GM19240 (cell line): ENCODE measurements around the gene SEC14L5.
A peak's percentile ranks its signal among the peaks of the same experiment; 100 is the strongest.

Experiments
- DNase-seq: peaks from one replicate; pipeline ENCODE4 v3.0.0; 2011; ENCODE audit warnings: low spot score; ENCODE audit not compliant: insufficient read length

SEC14L5 gene

DNA sequence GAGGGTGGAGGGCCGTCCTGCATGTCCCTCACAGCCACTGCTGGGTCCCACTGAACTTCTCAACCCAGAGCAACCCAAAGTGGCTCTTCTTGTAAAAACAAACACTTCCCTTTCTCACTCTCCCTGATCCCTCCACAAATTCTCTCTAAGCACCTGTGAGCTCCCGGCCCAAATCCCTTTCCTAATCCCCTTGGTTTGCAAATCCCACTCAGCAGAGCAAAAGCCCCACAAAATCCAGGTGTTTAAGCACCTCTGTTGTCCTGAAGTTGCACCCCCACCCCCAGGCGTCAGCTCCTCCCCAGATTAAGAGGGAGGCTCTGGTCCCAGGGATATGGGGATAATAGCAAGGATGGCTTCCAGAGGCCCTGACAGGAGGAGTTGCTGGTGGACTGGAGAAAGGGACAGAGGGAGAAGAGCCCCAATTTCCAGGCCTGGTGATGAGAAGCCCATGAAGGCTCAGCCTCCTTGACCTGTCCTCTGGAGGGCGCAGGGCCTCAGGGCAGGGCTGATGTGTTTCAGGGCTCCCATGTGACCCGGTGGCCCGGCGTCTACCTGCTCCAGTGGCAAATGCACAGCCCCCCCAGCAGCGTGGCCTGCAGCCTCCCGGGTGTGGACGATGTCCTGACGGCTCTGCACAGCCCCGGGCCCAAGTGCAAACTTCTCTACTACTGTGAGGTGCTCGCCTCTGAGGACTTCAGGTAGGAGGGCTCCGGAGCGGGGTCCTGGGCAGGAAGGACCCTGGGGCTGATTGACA, 52.6 kb downstream of the SEC14L5 start:
- DNase-seq, result no peak

DNA sequence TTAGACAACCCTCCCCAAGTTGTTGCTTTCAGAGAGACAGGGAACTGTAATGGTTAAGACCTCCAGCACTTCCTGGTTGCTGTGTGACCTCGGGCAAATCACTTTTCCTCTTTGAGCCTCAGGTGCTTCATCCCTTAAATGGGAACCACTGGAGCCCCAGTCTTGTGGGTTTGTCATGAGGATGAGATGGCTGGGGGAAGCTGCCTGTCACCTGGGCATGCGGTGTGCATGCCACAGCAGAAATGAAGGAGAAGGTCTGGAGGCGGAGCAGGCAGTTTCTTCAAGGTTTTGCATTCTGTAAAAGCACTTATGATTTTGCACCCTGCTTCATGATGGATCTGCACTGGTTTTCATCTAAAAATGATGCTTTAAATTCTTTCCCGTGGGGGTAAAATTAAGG, 53.5 kb downstream of the SEC14L5 start:
- no peak for DNase-seq

DNA sequence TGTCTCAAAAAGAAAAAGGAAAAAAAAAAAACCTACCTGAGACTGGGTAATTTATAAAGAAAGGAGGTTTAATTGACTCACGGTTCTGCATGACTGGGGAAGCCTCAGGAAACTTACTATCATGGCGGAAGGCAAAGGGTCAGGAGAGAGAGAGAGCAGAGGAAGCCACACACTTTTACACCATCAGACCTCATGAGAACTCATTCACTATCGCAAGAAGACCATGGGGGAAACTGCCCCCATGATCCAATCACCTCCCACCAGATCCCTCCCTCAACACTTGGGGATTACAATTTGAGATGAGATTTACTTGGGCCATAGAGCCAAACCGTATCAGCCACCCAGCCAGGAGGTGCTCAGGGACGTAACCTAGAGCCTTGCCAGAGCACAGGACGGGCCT, 54.8 kb downstream of the SEC14L5 start:
- DNase-seq, result no peak

DNA sequence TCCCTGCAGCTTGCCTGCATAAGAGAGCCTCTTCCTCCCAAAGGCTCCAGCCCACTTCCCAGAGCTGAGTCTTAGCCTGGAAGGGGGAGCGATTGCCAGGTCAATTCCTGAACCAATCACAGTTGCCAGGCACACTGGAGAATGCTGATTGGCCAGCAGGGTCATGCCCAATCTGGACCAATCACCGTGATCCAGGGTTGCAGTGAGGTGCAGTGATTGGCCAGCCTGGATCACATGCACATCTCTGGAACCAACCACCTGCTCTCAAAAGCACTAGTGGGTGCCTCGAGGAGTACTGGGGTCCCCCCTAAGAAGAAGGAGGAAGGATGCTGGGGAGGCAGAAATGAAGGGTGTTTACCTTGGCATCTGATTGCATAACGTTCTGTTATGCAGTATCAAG, 57.2 kb downstream of the SEC14L5 start:
- no peak for DNase-seq

DNA sequence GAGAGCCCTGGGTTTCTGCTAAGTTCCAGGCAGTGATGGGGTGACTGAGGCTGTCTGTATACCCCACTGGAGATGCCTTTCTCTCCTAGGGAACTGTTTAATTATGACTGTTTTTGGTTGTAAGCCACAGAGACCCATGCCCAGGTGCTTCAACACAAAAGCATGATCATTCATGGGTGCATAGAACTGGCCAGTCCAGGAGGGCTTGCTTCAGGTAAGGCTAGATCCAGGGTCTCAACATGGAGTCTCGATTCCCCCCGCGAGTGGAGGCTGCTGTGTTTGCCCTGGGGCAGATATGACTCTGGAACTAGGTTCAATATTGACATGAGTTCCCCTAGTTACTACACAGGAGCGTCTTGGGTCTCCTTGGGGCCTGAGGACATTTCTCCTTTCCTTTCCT, 57.8 kb downstream of the SEC14L5 start:
- DNase-seq, result no peak

DNA sequence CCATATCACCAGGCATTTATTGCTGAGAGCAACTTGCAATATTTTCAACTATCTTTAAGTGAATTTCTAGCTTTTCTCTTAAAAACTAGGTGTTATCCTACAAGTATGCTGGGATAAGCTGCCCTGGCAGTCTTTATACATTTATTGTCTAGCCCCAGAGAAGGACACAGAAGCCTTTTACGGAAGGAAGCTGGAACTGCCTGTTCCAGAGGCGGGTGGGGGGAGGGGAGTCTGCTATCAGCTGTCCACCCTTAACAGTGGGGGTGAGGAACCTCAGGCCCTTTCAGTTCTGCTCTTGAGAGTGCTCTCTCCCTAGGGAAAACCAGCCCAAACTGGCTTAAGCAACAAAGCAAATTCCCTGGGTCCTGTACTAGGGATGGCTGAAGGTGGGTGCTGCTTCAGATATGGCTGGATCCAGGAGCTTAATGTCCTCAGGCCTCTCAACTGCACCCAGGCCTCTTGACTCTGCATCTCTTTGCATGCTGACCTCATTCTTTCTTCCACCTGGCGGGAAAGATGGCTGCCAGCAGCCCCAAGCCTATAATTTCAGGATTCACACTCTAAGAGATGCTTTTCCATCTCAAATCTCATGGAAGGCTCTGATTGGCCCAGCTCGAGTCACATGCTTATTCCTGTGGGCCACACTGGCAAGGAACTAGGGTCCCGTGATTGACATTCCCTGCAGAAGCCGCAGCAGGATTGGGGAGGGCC, 59.0 kb downstream of the SEC14L5 start:
- DNase-seq, result no peak

DNA sequence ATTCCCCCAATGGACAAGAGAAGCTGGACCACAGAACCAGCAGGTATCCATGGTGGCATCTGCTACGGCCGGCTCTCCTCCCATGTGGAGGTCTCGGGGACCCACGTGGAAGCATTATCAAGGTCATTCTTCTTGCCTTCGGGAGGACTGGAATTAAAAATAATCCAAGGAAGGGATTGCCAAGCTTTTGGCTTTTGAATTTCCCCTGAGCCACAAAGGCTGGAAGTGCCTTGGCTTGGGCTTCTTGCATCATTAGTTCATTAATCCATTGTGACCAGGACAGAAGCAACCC, 59.5 kb downstream of the SEC14L5 start:
- no peak for DNase-seq

DNA sequence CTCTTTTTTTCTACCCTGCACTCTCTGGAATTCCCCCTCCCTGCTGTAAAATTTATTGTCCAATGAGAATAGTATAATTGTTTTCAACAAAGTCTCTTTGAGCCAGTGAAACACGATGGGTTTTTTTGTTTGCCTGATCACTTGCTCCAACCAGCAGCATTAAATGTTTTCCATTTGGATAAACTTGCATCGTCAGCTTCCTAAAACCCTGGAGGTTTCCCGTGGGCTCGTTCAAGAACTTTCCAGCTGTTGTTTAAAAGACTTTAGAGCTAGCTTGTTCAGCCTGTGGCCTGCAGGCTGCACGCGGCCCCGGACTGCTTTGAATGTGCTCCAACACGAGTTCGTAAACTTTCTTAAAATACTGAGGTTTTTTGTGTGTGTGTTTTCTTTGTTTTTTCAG, 60.7 kb downstream of the SEC14L5 start:
- DNase-seq, result no peak

DNA sequence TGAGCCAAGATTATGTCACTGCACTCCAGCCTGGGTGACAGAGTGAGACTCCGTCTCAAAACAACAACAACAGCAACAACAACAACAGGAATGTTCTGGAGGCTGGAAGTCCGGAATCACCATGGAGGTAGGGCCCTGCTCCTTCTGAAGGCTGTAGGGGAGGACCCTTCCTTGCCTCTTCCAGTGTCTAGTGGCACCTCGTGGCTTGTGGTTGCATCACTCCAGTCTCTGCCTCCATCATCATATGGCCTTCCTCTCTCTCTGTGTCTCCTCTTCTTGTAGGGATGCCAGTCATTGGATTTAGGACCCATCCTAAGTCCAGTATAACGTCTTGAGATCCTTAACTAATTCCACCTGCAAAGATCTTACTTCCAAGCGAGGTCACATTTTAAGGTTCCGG, 61.6 kb downstream of the SEC14L5 start:
- DNase-seq, result no peak

DNA sequence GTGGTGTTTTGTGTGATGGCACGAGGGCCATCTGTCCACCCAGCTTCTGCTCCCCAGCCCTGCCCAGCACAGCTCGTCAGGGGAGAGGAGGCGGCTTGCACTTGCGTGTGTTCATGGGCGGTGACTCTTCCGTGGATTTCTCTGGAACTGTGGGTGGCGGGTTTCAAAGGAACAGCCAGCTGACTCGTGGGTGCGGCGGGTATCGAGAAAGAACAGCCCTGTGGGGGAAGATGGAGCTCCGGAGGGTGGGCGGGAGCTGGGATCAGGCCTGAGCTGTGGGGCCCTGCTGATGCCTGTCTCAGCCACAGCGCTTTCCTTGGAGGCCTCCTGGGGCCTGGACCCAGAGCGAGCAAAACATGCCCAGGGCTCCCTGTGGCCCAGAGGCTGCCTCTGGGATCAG, 62.4 kb downstream of the SEC14L5 start:
- no peak for DNase-seq

DNA sequence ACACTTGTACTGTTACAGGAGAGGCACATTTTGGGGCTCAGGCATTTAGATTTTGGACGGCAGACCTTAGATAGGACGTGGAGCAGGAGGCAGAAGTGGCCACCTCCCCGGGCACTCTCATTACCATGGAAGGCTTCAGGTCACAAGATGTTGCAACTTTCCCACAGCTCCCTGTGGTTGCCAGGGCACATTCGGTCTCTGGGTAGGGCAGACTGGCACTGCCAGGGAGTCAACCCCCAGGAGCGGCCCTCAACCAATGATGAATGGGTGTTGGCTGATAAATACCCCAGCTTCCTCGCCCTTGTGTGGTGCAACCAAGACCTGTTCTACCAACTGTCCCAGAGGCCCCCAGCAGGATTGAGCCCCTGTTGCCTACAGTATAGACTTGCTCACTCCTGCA, 64.4 kb downstream of the SEC14L5 start:
- no peak for DNase-seq

DNA sequence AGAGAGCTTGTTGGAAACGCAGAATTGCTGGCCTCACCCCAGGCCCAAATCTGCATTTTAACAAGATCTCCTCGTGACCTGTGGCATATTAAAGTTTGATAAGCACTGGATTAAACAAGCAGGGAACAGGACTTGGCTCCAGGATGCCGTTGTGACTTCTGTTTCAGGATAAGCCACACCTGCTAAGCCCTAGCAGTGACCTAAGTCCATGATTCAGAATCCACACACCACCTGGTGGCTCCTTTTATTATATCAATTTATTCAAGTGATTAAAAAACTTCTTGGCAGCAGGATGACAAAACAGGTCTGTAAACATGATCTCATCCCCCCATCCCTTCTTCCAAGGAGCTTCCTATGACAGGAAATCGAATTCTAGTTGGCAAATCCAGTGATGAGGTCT, 66.5 kb downstream of the SEC14L5 start:
- DNase-seq, result no peak

DNA sequence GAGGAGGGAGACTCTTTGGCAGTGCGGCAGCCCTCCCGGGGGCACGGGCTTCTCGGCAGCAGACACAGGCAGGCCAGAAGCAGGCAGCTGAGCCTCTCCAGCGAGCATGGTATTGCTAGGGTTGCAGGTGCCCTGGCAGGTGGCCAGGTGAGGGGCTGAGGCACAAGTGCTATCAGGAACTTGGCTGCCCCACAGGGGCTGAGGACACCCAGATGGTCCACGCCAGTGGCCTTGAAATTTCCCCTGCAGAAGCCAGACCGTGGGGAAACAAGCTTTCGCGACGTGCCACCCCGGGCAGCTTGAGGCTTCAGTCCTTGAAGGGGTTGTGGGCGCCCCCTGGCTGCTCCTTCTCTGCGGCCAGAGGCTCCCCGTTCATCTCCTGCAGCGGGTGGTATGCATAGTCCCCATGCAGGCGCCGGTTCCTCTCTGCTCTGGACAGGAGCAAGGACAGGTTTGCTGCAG, 67.1 kb downstream of the SEC14L5 start:
- no peak for DNase-seq

DNA sequence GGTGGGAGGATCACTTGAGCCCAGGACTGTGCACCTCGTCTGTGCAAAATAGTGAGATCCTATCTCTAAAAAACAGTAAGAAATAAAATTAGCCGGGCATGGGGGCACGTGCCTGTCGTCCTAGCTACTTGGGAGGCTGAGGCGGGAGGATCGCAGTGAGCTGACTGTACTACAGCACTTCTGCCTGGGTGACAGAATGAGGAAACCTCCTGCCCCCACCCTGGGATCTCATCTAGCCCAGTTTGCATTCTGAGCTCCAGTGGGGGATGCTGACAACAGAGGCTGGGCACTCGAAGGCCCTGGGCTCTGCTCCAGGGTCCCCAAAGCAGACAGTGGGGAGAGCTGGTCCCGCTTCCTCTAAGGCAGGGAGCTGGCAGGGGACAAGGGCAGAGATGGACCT, 68.5 kb downstream of the SEC14L5 start:
- no peak for DNase-seq

DNA sequence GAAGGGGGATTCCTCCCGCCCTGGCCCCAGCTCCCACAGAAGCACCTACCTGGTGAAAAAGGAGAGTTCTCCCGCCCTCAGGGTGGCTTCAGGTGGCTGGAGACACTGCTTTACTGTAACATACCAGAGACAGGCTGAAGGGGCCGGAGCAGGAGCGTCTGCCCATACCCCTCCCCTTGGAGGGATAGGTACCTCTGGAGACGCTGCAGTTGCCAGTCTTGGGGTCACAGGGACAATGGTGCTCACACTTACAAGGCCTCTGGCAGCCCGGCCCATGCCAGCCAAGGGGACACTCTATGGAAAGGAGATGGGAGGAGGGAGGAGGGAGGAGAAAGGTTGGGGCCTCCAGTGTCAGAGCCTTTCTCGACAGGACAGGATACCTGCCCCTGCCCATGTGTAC, 69.0 kb downstream of the SEC14L5 start:
- DNase-seq, result no peak

DNA sequence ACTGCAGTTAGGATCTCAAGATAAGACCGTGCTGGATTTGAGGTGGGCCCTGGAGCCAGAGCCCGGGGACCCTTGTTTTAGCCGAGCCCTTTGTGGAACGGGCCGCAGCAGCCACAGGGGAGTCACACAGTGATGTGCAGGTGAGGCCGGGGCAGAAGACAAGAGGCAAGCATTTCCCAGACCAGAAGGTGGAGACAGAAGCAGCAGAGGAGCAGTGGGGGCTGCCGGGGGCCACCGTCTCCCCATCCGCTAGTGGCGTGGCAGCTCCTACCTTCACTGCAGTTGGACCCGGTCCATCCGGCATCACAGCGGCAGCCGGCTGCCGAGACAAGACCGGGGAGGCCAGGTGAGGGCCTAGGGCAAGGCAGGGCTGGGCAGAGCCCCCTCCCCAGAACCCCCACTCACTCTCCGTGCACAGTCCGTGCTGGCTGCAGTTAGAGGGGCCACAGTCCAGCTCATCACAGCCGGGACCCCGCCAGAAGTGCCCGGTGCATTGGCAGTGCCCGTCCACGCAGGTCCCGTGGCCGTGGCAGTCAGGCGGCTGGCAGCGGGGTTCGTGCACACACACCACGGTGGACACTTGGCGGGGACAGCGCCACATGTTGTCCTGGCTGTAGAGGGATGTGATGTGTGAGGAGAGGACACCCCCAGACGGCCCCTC, 69.6 kb downstream of the SEC14L5 start:
- DNase-seq, result no peak

DNA sequence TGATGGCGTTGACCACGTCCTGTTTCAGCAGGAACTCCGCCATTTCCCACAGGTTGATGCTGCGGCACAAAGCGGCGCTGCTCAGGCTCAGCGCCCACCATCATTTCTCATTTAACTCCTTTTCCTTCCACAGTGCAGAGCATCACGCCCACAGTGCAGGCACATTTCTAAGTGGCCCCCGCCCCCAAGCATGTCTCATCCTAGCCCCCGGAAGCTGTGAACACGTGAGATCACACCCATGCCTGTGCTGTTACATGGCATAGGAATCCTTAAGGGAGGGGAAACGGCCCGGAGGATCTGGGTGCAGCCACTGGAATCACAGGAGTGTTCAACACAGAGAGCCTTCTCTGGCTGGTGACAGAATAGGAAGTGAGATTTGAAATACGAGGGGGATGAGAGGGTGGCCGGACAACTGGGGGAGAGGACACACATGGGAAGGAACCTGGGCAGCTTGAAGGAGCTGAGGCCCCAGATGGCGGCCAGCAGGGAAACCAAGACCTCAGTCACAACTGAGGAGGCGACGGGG, 70.9 kb downstream of the SEC14L5 start:
- DNase-seq, result no peak

DNA sequence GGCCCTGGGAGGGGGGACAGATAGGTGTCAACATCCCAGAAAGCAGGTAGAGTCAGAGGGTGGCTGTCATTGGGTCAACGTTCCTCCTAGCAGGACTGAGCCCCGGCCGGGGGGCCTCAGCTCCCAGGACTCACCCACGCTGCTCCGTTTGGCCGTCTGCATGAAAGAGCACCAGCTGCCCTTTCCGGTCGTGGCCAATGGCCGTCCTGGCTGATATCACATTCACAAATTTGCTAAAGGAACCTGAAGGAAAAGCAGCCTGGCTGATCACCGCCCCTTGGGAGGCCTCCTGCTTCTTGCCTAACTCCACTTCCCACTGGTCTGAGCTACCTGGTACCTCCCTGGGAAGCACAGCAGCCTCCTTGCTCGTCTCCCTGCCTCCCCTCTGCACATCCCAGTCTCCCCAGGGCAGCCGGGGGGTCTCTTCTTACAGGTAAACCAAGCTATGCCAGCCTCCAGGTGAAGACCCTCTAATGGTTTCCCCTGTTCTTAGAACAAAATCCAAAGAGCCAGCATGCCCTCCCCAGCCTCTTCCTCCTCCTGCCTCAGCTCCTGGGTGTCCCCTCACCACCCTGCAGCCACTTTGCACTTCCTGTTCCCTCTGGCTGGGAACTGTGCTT, 72.2 kb downstream of the SEC14L5 start:
- DNase-seq, result no peak

DNA sequence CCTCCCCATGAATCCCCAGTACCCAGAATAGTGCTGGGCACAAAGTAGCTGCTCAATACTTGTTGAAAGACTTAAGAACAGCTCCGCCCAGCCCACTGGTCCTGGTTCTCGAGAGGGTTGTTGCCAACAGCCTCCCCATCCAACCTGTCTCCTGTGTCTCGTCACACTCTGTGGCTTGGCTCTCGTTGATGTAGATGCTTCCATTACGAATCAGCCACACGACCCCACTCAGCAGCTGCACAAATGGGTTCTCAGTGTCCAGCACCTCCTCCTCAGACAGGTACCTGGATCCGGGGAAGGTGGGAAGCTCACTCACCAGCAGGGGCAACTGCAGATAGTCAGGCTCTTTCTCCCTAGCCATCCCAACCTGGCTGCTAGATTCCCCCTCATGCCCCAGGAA, 73.5 kb downstream of the SEC14L5 start:
- no peak for DNase-seq

DNA sequence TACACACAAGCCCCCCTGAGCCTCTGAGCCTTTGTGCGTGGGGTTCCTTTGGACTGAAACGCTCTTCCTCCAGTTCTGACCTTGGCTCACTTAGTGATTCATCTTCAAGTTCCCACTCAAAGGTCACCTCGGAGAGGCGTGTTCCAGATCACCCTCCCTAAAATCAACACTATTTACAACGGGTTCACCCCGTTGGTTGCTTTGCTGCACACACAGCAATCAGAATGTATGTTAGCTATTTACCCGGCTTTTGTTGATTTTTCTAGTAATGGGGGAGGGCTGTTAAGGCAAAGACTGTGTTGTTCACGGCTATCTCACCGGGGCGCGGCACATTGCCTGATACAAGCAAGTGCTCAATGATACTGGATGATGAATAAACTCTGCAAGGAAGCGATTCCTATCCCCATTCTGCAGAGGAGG, 74.6 kb downstream of the SEC14L5 start:
- DNase-seq, result no peak

DNA sequence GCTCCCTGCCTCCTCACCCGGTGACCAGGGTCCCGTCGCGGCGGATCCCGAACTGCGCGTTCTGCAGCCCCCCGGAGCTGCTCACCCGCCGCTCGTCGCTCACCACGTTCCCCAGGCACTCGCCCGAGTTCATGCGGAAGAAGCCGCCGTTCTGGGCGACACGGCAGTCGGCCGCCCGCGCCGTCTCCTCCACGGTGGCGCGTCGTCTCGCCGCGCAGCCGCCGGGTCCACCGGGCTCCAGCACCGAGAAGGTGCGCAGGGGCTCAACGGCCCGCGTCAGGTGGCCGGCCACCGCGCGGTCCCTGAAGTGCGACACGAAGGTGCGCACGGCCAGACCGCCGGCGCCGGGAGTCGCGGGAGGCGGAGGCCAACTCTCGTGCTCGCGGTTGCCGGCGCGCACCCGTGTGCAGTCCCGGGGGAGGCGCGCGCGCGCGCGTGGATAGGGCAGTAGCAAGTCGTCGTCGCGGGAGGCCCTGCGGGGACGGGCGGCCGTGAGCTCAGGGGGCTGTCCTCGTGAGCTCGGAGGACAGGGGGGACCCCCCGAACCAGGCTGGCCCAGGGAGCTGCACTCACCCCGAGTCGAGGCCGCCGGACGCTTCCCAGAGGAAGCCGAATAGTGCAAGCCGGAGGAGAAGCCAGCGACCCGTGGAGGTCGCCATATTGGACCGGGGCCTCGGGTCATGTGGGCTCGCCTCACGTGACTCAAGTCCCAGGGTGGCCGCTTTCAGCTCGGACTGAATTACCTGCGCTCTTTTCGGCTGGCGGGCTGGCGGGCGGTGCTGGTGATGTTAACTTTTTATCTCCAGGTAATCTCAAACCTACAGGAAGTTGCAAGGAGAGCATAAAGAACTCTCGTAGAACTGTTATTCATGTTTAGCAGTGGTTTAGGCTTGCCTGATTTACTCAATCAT, 75.4 kb downstream of the SEC14L5 start, which contains the start of gene NAGPA:
NAGPA (minus strand) TSS at position 680 of the 911 bp plus-strand sequence; CDS start at position 659, 21 bp downstream.
- peak; percentile 89 for DNase-seq
